ENCODE measurements around the gene PF4V1. TPM values are rescaled to one million over a fixed set of nuclear protein-coding genes. Genes with fewer than 3 reads are reported as not detected.

Gene PF4V1
- total and polyA plus RNA-seq, 9 of the 15 experiments (the other 6 are each of a cell fraction or from before 2014, with no cell fraction given), result not detected

DNA sequence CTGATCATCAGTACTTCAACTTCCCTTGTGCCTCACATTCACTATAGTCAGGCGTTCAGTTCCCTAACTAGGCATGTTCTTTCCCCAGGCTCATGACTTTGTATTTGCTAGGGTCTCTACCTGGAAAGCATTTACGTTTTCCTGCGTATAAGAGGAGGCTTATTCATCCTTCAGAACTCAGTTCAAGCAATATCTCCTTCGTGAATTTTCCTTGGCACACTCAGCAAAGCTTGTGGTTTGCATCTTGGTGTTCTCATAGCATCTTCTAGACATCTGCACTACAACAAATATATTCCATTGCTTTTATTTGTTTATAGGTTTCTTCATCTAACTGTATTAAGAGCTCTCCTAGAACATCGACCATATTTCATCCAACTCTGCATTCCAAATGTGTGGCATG lies 14.0 kb upstream of the PF4V1 start:
- Histone ChIP-seq H3K4me2 (ENCODE audit: insufficient read depth, low read length) (no peak overlapping the region), H3K4me3 (no peak overlapping the region), H2AFZ (ENCODE audit: low read depth, low read length) (no peak overlapping the region), H3K9ac (ENCODE audit: insufficient read depth in 1 of 2, low read depth in 2 of 2, low read length in 2 of 2) (no peak overlapping the region), H3K27ac (ENCODE audit: extremely low read depth, low read depth, low read length) (no peak overlapping the region), H3K27me3 (ENCODE audit: control insufficient read depth in 2 of 2, insufficient read depth in 2 of 2, low read length in 2 of 2) (no peaks in the 10 kb centered on the region), H4K20me1 (replicated peaks; ENCODE audit: control insufficient read depth, insufficient read depth, low read length) (no peaks in the 10 kb centered on the region), H3K36me3 (ENCODE audit: control insufficient read depth, insufficient read depth, low read length) (no peaks in the 10 kb centered on the region), H3K9me1 (ENCODE audit: control insufficient read depth, insufficient read depth, low read length) (no peaks in the 10 kb centered on the region), H3K9me3 (replicated peaks; ENCODE audit: control insufficient read depth, insufficient read depth, low read depth, low read length) (no peaks in the 10 kb centered on the region), H3K4me1 (replicated peaks in 1 of 2; ENCODE audit: control insufficient read depth in 2 of 2, insufficient read depth in 2 of 2, low read length in 2 of 2) (no peaks in the 10 kb centered on the region), H3K79me2 (ENCODE audit: control insufficient read depth, insufficient read depth, low read length) (no peaks in the 10 kb centered on the region)
- BruUV-seq (replicated peaks), result no TSS peak
- intact Hi-C loops (cut with micrococcal nuclease), result no loop called here
- in situ Hi-C loops (cut with MboI), result no loop called here
- no peak for FAIRE-seq
- no peak for ATAC-seq
- ChIA-PET CTCF (ENCODE audit: low intra/inter-chr PET ratio) (no interaction called here), POLR2A (no interaction called here)
- DNase-seq (ENCODE audit: extremely low read depth in 1 of 4, low spot score in 3 of 4), result no peak
- WGBS (ENCODE audit: insufficient coverage, low coverage, missing lambda C conversion rate), result 41% methylated on average over 5 of the region's 5 CpGs
- no peak for TF ChIP-seq ESRRA (IDR thresholded peaks at IDR 0.05; ENCODE audit: borderline replicate concordance, low read depth)
- TF ChIP-seq TEAD2 (tag; IDR thresholded peaks at IDR 0.05), result no peak
- no peak for TF ChIP-seq HNRNPUL1 (IDR thresholded peaks at IDR 0.05; ENCODE audit: low read length)
- no peak for TF ChIP-seq DPF2 (IDR thresholded peaks at IDR 0.05)
- TF ChIP-seq, protein P1, sequence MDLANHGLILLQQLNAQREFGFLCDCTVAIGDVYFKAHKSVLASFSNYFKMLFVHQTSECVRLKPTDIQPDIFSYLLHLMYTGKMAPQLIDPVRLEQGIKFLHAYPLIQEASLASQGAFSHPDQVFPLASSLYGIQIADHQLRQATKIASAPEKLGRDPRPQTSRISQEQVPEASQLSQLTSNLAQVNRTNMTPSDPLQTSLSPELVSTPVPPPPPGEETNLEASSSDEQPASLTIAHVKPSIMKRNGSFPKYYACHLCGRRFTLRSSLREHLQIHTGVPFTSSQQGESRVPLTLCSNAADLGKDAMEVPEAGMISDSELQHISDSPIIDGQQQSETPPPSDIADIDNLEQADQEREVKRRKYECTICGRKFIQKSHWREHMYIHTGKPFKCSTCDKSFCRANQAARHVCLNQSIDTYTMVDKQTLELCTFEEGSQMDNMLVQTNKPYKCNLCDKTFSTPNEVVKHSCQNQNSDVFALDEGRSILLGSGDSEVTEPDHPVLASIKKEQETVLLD (IDR thresholded peaks at IDR 0.05), result no peak
- TF ChIP-seq ZFP1 (CRISPR knock-in tag; IDR thresholded peaks at IDR 0.05), result no peak
- no peak for TF ChIP-seq TRIM24 (IDR thresholded peaks at IDR 0.05)
- TF ChIP-seq MEF2D (tag; conservative IDR thresholded peaks at IDR 0.05; ENCODE audit: low read depth), result no peak
- TF ChIP-seq STAT6 (CRISPR knock-in tag; IDR thresholded peaks at IDR 0.05), result no peak
- TF ChIP-seq NFIX (CRISPR knock-in tag; IDR thresholded peaks at IDR 0.05; ENCODE audit: low read depth), result no peak
- TF ChIP-seq, protein P2, sequence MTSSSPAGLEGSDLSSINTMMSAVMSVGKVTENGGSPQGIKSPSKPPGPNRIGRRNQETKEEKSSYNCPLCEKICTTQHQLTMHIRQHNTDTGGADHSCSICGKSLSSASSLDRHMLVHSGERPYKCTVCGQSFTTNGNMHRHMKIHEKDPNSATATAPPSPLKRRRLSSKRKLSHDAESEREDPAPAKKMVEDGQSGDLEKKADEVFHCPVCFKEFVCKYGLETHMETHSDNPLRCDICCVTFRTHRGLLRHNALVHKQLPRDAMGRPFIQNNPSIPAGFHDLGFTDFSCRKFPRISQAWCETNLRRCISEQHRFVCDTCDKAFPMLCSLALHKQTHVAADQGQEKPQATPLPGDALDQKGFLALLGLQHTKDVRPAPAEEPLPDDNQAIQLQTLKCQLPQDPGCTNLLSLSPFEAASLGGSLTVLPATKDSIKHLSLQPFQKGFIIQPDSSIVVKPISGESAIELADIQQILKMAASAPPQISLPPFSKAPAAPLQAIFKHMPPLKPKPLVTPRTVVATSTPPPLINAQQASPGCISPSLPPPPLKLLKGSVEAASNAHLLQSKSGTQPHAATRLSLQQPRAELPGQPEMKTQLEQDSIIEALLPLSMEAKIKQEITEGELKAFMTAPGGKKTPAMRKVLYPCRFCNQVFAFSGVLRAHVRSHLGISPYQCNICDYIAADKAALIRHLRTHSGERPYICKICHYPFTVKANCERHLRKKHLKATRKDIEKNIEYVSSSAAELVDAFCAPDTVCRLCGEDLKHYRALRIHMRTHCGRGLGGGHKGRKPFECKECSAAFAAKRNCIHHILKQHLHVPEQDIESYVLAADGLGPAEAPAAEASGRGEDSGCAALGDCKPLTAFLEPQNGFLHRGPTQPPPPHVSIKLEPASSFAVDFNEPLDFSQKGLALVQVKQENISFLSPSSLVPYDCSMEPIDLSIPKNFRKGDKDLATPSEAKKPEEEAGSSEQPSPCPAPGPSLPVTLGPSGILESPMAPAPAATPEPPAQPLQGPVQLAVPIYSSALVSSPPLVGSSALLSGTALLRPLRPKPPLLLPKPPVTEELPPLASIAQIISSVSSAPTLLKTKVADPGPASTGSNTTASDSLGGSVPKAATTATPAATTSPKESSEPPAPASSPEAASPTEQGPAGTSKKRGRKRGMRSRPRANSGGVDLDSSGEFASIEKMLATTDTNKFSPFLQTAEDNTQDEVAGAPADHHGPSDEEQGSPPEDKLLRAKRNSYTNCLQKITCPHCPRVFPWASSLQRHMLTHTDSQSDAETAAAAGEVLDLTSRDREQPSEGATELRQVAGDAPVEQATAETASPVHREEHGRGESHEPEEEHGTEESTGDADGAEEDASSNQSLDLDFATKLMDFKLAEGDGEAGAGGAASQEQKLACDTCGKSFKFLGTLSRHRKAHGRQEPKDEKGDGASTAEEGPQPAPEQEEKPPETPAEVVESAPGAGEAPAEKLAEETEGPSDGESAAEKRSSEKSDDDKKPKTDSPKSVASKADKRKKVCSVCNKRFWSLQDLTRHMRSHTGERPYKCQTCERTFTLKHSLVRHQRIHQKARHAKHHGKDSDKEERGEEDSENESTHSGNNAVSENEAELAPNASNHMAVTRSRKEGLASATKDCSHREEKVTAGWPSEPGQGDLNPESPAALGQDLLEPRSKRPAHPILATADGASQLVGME (CRISPR knock-in tag; IDR thresholded peaks at IDR 0.05), result no peak
- TF ChIP-seq ZBTB26 (CRISPR knock-in tag; IDR thresholded peaks at IDR 0.05), result no peak
- TF ChIP-seq NR3C1 (CRISPR knock-in tag; IDR thresholded peaks at IDR 0.05), result no peak
